Esophagus squamous epithelium (tissue), 4 donors: ENCODE data around the gene FBXO41.

Experiments
- POLR2A ChIP-seq, 4 donors: fragments of 450-650 bp; IDR thresholded peaks; one replicate each; pipeline ENCODE4 v1.6.1; 2017; ENCODE audit warnings: antibody characterized with exemption in 4 of 4, mild to moderate bottlenecking in 4 of 4, moderate library complexity in 3 of 4
- TF ChIP-seq, protein P1 (sequence below), 6 experiments: fragments of 450-650 bp in 4 of 6; fragments of 200-600 bp in 2 of 6; sonication (generic) in 2 of 6; IDR thresholded peaks; one replicate each; pipeline ENCODE4 v1.5.1; 2016 to 2019; ENCODE audit warnings: antibody characterized with exemption in 6 of 6, mild to moderate bottlenecking in 4 of 6, moderate library complexity in 4 of 6

- TF ChIP-seq, protein P1, sequence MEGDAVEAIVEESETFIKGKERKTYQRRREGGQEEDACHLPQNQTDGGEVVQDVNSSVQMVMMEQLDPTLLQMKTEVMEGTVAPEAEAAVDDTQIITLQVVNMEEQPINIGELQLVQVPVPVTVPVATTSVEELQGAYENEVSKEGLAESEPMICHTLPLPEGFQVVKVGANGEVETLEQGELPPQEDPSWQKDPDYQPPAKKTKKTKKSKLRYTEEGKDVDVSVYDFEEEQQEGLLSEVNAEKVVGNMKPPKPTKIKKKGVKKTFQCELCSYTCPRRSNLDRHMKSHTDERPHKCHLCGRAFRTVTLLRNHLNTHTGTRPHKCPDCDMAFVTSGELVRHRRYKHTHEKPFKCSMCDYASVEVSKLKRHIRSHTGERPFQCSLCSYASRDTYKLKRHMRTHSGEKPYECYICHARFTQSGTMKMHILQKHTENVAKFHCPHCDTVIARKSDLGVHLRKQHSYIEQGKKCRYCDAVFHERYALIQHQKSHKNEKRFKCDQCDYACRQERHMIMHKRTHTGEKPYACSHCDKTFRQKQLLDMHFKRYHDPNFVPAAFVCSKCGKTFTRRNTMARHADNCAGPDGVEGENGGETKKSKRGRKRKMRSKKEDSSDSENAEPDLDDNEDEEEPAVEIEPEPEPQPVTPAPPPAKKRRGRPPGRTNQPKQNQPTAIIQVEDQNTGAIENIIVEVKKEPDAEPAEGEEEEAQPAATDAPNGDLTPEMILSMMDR (IDR thresholded peaks at IDR 0.05), result no peak
- no peak for TF ChIP-seq POLR2A (IDR thresholded peaks at IDR 0.05)
Observed at GRCh38 chr2:73294239-73294638, 10.0 kb upstream of the FBXO41 start.
